SK-N-SH (cell line): Measurements from ENCODE around the gene TFAP2A.

ENCODE experiments used
- EP300 ChIP-seq, 2 experiments: IDR thresholded peaks; 2 replicates each; pipeline versions ENCODE4 v1.4.0 to v1.6.1; 2012; ENCODE audit warnings: borderline replicate concordance in 1 of 2, low read depth in 1 of 2, low read length in 1 of 2
- JUND ChIP-seq: IDR thresholded peaks from 2 replicates; pipeline ENCODE4 v1.4.0; 2012
- POLR2AphosphoS5 ChIP-seq: IDR thresholded peaks from 2 replicates; pipeline ENCODE4 v1.6.1; 2012; ENCODE audit warnings: low read depth, low read length
- TCF12 ChIP-seq: IDR thresholded peaks from 2 replicates; pipeline ENCODE4 v1.4.0; 2012
- TF ChIP-seq, protein P1 (sequence below): fragments of 200-600 bp; sonication (generic); IDR thresholded peaks from 2 replicates; pipeline ENCODE4 v1.6.1; 2017; ENCODE audit warnings: antibody characterized with exemption, mild to moderate bottlenecking, moderate library complexity

DNA sequence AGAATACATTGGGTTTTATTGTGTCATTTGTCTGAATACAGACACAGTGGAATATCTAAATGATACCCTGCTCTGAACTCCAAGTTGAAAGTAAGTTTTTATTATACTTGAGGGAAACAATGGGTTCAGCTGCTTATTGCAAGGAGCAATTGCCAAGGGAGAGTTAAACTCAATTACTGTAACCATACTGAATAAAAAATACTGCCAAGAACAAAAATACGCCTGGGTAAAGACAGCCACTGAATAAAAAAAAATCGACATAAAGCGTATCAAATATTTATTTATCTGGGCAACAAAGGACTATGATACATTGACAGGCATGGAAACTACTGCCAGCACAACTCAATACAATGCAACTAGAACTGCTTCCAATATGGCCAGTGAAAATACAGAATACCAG is 18.1 kb downstream of the TFAP2A start:
- no peak for TF ChIP-seq EP300 (IDR thresholded peaks at IDR 0.05; ENCODE audit: borderline replicate concordance in 1 of 2, low read depth in 1 of 2, low read length in 1 of 2)
- TF ChIP-seq, protein P1, sequence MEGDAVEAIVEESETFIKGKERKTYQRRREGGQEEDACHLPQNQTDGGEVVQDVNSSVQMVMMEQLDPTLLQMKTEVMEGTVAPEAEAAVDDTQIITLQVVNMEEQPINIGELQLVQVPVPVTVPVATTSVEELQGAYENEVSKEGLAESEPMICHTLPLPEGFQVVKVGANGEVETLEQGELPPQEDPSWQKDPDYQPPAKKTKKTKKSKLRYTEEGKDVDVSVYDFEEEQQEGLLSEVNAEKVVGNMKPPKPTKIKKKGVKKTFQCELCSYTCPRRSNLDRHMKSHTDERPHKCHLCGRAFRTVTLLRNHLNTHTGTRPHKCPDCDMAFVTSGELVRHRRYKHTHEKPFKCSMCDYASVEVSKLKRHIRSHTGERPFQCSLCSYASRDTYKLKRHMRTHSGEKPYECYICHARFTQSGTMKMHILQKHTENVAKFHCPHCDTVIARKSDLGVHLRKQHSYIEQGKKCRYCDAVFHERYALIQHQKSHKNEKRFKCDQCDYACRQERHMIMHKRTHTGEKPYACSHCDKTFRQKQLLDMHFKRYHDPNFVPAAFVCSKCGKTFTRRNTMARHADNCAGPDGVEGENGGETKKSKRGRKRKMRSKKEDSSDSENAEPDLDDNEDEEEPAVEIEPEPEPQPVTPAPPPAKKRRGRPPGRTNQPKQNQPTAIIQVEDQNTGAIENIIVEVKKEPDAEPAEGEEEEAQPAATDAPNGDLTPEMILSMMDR, result no peak
- TF ChIP-seq JUND, result no peak
- no peak for TF ChIP-seq POLR2AphosphoS5
- TF ChIP-seq TCF12, result no peak
